Fibroblast of skin of right biceps (primary cell): ENCODE results near the gene CEP83.
"Not testable (repeated sequence)": the region's sequence is repeated elsewhere in the genome, so short reads cannot be mapped to it uniquely, and the experiment has no call there.

Source experiments
- DNase-seq: peaks from one replicate; pipeline ENCODE4 v3.0.0-alpha.2; 2013

The CEP83 gene

DNA sequence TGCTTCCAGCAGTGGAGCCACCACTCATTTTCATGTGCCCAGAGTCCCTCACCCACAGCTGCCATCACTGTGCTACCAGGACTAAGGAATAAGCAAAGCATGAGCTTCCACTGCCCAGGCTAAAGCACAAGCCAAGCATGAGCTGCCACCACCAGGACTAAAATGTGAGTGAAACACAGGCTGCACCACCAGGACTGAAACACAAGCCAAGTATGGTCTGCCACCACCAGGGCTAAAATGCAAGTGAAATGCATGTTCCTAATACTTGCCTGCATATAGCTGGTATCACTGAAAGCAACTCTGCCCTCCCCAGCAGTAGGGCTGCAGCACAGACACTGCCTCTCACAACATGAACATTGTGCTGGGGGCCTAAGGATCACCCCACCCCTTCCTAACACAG, 30.0 kb downstream of the CEP83 start:
- DNase-seq: no peak

DNA sequence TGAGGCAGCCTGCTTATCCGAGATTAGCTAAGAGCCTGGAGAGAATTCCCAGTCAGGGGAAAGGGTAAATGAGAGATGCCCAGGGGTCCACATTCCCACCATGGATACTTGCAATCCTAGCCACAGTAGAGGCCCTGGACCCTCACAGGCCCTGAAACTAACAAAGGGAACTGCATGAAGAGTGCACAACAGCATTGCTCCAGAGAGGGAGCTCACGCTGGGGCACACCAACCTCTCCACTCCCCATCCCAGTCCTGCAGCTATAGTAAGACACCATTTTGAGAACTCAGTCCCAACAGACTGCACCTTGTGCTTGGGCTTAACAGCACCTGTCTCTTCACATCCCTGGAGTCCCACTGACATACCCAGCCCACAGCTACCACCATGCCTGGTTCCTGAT, 30.5 kb downstream of the CEP83 start:
- DNase-seq: no peak

DNA sequence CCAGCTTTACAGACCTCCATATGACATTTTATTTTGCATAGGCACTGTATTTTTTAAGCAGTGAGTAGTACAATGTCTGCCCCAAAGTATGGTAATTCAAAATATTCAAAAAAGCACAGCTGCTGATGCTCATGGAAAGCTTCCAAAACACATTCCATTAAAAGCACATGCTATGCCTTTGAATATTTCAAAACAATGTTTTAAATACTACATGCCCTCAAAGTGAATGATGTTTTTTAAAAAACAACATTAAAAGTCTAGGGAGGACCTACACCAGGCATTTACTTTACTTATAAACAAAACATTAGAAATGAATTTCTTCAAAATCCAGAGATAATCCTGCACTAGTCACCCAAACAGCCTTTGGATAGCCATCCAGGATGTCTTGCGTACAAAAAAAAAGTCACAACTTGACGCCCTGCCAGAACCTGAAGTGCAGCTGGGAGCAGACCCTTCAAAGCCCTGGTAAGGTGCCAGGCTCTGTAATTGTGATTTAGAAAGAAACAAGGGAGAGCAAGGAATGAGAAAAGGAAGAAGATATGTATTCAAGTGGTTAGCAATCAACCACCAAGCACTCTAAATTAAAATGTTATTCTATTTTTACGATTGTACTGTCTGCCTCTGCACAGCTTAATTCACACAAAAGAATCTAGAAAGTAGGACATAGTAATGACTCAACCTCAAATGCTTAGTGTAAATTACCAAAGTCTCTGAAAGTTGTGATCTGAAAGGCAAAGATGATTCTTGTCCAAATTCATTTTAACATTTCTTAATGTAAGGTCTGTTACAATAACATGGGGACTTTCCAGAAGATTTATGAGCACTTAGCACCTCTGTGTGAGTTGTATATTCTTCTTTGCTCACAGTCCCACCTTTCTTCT, 31.9 kb downstream of the CEP83 start:
- peak; percentile 86 for DNase-seq

DNA sequence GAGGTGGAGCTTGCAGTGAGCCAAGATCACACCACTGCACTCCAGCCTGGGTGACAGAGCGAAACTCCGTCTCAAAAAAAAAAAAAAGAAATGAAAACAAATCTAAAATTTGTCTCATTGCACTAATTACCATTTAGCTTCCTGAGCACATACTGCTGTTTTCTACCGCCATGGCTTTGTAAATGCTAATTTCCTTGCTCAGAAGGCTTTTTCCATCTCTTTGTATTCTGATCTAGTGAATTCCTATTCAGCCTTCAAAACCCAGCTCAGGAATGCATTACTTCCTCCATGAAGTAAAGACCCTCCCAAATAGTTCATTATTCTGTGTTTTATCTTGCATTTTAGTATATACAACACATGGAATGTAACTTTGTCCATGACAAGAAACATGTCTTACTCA, 33.6 kb downstream of the CEP83 start:
- DNase-seq: no peak

DNA sequence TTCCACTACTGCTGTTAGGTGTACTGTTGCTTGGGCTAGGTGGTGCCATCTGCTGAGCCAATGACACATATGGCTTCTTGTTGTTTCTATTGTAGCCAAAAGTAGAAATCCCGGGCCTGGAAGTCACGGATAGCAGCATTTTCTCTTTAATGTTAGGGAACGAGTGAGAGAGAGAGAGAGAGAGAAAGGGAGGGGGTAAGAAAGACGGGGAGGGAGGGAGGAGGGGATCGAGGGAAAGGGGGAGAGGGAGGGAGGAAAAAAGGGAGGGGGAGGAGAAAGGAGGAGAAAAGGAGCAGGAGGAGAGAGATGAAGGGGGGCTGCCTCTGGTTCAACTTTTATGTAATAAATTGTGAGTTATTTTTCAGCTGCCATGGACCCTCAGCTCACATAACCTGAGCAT, 34.8 kb downstream of the CEP83 start:
- DNase-seq: peak; percentile 18

DNA sequence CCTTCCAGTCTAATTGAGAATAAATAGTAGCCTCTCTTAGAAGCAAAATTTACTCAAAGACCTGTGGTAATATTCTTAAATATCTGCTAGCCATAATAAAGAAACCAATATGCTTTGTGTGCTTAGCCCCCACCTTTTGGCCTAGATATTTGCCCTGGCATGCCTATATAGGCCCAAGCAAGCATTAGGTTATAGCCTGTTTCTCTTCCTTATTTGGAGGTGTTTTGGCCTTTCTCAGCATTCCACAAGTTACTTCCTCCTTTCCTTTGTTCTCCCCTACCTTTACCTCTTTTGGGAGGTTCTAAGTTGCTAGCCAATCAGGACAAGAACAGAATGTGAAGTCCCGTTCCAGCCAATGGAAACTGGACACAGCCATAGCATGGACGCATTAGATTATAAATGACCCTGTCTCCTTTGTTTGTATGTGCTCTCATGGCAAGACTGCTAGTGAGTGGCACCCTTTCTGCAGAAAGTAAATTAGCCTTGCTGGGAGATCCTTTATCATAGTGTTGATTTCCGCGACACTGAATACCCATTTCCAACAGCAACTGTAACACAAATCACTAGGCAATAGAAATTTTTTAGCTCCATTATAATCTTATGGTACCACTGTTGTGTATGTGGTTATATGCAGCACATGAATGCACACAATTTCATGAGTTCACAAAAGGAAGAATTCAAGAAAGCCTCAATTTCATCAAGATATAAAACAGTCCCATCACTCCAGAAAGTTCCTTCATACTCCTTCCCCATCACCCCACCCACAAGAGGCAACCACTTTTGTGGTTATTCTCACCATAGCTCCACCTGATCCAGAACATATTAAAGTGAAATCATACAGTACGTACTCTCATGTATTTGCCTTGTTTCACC, 37.6 kb downstream of the CEP83 start:
- no peak for DNase-seq

DNA sequence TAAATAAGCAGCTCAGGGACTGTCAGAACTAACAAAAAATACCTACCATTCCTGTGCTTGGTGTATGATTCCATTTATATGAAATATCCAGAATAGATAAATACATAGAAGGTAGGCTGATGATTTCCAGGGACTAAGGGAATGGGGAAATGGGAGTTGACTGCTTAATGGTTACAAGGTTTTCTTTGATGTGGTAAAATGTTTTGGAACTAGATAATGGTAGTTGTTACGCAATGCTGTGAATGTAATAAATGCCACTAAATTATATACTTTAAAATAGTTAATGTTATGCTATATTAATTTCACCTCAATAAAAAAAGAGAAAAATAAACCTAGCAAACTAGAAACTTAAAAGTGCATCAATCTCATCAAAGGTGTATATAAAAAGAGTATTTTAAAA, 41.1 kb downstream of the CEP83 start:
- DNase-seq: no peak

DNA sequence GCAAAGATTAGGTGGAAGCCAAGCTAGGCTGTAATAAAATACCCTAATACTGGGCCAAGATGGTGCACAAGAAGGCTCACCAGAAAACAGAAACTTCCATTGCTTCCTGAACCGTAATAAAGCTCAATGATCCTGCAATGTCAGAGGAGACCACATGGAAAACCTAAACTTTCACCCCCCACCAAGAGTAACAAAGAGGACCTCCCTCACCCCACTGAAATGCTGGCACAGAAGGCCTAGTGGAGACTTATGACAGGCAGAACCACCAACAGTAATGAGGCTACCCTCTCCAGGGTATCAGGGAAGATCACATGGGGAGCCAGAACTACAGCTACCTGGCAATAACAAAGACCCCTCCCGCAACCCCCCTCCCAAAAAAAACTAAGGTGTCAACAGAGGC, 43.1 kb downstream of the CEP83 start:
- no peak for DNase-seq

DNA sequence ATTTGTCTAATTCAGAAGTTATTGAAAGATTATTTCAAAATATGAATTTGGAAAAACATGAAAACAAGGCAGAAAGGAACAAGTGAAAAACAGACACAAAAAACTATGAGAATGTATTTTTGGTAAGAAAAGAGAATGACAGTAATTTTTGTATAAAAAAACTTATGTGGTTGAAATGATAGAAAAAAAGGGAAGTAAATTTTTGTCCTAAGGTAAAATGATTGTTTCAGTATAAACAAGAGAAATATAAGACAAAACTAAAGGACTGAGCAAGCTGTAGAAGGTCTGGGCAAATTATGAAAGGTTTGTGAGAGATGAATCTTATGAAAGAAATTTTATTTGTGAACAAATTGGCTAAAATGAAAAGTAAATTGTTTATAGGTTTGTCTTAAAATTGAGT, 44.6 kb downstream of the CEP83 start:
- no peak for DNase-seq

DNA sequence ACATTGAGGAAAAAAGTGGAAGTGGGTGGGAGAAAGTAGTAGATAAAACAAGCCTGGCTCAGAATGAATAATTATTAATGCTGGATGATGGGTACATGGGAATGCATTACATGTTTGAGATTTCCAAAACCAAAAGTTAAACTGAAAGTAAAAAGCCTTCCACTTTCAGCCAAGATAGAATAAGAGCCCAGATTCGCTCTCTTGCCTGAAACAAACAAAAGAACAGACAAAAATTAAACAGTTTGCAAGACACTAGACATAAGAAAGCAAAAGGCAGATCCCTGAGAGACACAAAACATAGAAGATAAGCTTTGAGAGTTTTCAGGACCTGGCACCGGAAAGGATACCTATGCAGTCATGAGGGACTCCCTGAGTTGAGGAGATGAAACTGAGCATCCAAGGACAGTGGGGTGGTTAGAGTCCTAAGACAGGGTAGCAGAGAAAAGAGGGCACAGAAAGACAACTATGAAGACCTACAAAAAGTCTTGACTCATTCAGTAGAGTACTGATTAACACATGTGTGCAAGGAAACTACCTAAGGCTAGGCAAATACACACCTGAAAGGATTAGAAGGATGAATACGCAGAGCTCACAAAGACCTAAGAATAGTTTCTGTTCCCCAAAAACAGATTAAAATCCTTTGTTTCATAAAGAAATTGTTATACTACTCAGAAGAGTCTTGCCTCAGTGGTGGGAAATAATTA, 54.1 kb downstream of the CEP83 start:
- DNase-seq: no peak

DNA sequence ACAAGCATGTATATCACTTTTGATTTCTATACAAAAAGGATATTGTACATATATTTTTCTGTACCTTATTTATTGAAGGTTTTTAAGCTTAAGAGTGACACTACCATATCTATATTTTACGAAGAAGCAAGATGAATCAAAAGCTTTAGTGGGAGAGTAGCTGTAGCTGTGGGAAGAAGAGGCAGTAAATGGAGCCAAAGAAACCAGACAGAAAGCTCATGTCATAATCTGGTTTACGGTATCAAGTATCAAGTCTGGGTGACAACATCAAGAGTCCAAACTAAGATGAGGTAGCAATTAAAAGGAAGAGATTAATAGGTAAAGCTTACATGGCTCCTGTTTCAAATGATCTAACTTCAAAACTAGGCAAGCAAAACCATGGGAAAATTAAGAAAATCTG, 54.8 kb downstream of the CEP83 start:
- no peak for DNase-seq

DNA sequence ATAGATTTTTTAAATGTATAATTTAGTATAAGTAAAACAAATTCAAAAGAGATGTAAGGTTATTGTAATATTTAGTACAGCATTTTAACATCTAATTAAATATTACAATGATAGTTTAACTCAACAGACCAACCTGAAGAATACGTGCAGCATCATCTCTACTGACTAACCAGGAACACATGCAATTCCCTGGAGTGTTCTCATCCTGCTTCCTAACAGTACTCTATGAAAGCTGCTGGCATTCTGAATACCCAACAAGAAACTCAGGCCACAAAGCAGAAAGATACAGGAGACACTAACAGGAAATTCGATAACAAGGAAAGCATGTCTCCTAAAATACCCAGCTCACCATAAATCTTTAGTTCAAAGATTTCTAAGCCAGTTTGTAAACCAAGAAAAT, 58.3 kb downstream of the CEP83 start:
- DNase-seq: peak; percentile 25

DNA sequence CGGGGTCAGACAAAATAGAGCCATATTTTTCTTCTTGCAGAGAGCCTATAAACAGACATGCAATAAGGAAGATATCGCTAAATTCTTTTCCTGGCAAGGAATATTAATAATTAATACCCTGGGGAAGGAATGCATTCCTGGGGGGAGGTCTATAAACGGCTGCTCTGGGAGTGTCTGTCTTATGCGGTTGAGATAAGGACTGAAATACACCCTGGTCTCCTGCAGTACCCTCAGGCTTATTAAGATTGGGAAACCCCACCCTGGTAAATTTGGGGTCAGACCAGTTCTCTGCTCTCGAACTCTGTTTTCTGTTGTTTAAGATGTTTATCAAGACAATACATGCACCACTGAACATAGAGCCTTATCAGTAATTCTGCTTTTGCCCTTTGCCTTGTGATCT, 61.0 kb downstream of the CEP83 start:
- DNase-seq: not testable (repeated sequence)

DNA sequence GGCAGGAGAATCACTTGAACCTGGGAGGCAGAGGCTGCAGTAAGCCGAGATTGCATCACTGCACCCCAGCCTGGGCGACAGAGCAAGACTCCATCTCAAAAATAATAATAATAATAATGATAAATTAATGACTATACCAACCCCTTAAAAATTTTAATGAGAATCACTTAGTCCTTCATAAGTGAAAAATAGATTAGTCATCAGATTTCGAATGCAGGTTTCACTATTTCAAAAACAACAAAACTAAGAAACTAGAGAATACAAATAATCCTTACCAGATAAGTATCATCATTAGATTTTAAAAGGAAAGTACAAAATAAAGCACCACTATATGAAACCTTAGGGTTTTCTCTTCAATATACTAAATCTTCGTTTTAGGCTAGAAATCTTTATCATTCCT, 62.3 kb downstream of the CEP83 start:
- DNase-seq: no peak

DNA sequence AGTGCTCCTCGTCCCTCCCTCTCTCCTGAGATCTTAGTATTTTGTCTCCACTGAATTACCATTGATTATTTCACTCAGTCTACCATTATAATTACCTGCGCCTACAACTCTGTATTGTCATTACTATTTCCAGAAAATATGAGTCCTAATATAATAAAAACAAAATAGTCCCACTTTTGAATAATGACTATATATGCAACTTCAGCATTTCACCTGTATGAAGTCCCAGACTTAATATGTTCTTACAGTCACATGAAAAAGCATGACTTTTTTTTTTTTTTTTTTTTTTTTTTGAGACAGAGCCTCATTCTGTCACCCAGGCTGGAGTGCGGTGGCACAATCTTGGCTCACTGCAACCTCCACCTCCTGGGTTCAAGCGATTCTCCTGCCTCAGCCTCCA, 63.7 kb downstream of the CEP83 start:
- DNase-seq: not testable (repeated sequence)

DNA sequence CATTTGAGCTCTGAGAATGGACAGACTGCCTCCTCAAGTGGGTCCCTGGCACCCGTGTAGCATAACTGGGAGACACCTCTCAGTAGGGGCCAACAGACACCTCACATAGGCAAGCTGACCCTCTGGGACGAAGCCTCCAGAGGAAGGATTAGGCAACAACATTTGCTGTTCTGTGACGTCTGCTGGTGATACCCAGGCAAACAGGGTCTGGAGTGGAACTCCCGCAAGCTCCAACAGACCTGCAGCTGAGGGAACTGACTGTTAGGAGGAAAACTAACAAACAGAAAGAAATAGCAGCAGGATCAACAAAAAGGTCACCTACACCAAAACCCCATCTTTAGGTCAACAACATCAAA, 69.6 kb downstream of the CEP83 start:
- DNase-seq: no peak

DNA sequence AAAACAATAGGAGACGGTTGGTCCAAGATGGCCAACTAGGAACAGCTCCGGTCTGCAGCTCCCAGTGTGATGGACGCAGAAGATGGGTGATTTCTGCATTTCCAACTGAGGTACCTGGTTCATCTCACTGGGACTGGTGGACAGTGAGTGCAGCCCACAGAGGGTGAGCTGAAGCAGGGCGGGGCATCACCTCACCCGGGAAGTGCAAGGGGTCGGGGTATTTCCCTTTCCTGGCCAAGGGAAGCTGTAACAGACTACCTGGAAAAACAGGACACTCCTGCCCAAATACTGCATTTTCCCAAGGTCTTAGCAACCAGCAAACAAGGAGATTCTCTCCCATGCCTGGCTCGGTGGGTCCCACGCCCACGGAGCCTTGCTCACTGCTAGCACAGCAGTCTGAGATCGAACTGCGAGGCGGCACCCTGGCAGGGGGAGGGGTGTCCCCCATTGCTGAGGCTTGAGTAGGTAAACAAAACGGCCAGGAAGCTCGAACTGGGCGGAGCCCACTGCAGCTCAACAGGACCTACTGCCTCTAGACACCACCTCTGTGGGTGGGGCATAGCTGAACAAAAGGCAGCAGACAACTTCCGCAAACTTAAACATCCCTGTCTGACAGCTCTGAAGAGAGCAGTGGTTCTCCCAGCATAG, 70.1 kb downstream of the CEP83 start:
- not testable (repeated sequence) for DNase-seq

DNA sequence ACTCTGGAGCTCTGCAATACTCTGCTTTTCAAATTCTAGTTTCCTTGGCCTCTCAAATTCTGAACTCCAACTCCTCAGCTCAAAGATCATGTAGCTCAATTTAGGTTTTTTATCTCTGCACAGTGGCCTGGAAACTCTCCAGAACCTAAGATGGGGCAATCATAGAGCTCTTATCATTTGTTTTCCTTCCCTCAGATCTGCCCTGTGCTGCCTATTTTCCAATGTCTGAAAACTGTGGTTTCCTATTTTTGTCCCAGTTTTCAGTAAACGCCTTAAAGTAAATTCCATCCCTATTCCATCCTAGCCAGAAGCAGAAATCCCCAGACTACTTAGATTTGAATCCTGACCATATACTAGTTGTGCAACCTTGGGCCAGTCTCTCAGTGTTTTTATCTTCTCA, 73.2 kb downstream of the CEP83 start:
- peak; percentile 13 for DNase-seq

DNA sequence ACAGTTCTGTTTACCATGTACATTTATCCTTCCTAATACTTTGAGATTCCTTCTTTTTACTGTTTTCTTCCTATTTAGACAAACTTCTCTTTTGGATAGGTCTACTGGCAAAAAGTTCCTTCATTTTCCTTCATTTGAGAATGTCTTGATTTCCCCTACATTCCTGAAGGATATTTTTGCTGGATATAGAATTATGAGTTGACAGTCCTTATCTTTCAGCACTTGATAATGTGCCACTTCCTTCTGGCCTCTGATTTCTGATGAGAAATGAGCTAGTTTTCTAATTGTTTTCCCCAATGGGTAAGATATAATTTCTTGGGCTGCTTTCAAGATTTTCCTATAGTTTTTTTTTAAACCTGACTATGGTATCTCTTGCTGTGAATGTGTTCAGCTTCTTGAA, 75.6 kb downstream of the CEP83 start:
- no peak for DNase-seq

DNA sequence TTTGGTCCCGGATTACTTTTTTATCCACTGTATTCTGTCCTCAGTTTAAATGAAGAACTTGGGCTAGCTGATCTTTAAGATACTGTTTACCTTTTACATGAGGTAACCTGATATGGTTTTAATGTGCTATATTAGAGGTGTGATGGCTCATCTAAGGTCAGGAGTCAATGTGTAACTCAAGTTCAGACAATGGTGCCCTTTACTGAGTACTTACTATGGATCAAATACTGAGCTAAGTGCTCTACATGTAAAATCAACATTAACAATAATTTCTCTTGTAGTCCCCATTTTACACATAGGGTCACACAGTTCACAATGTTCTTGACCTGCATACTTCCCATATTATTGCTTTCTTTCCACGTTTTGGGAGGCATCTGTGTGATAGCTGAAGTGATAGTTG, 79.2 kb downstream of the CEP83 start:
- DNase-seq: no peak

DNA sequence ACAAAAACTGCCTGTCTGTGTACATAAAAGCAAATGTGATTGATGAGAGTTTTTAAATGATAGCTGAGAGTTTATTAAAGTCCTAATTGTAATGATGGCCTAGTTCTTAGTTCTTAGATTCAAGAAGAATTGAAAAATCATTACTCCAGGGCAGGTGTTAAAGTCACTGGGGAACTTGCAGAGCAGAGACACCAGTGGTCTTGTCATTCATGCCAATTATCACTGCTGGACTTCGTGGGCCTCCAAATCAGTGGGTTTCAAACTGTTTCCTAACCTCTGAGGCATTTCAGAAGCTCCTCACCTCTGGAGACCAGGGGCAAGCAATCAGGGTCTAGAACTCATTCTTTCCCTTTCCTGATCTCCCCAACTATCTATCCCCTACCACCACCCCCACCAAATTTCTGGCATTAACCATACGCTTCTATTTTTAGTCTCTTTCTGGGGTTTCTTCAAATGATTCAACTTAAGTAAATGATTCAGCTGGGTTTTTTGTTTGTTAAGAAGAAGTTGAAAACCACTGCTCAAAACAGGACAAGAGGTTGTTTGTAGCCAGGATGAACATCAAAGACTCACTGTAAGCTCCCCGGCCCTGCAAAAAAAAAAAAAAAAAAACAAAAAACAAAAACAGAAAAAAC, 80.1 kb downstream of the CEP83 start:
- peak; percentile 20 for DNase-seq

DNA sequence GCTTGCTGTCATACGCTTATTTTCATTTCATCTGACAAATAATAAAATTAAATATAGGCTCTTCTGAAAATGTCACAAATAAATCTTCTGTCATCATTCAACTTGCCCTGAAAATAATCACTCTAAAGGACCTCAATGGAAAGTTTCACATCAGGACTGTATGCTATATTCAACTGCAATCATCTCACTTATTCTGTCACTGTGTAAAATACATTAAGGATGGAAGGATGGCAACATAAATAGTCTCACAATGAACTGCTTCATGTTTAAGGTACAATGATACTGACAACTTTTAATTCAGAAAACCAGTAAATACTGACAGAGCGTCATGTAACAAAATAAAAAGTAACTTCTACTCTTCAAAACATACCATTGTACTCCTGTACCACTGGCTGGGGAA, 82.1 kb downstream of the CEP83 start:
- no peak for DNase-seq

DNA sequence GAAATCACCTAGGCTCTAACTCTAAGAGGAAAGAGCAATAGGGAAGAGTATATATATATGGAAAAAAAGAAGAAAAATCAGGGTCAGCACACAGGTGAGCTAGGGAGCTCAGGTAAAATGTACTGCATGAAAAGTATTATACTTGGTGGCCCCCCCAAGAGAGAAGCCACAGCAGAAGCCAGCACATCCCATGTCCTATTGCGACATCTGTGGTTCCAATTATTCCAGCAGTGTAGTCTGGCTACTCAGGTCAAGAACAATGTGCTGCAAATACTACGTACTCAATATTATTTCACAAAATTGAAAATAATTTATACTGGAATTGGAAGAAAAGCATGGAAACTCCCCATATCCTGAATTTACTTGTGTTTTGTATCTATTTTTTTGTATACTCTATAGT, 85.5 kb downstream of the CEP83 start:
- DNase-seq: no peak
